H1 (cell line): ENCODE measurements around the gene MAML3. TPM values are rescaled to one million over a fixed set of nuclear protein-coding genes. Genes with fewer than 3 reads are reported as not detected.

ENCODE experiments used
- ASH2L ChIP-seq: fragments of 200-600, 300-600 bp; sonication (generic); IDR thresholded peaks from one replicate; pipeline ENCODE4 v1.7.1; 2017; ENCODE audit warnings: low read length
- CHD7 ChIP-seq: fragments of 300-600 bp; sonication (generic); IDR thresholded peaks from 2 replicates; pipeline ENCODE4 v1.7.1; 2012; ENCODE audit warnings: low read length, moderate library complexity, mild to moderate bottlenecking, inconsistent platforms; ENCODE audit not compliant: insufficient replicate concordance
- GTF2F1 ChIP-seq: IDR thresholded peaks from 2 replicates; pipeline ENCODE4 v1.6.1; 2012; ENCODE audit warnings: low read depth, low read length, improper control_type of control experiment, borderline replicate concordance
- YY1 ChIP-seq: IDR thresholded peaks from 2 replicates; pipeline ENCODE4 v1.6.1; 2011; ENCODE audit warnings: low read depth, mild to moderate bottlenecking, low read length
- polyA plus RNA-seq, 7 experiments: library from polyadenylated mRNA; depleted of rRNA in 3 of 7; stranded (reverse) in 5 of 7; unstranded in 2 of 7; fragments of >200 nt in 5 of 7; fragments of 200-250 nt in 2 of 7; gene quantifications; 1 replicate in 5 of 7; 2 replicates in 1 of 7; 4 replicates in 1 of 7; pipeline versions ENCODE4 v1.2.1 to v1.2.3, GENCODE V29; 2011 to 2013; ENCODE audit warnings: missing spikeins in 2 of 7, mixed read lengths in 2 of 7
- total RNA-seq: library from RNA; stranded (reverse); fragmentation: NEBNext Ultra II Directional; extraction: Animal tissue kit (Norgen Biotek cat#: 25700); gene quantifications from 2 replicates; pipeline ENCODE4 v1.2.1, GENCODE V29; 2021

Gene MAML3
- total and polyA plus RNA-seq, 2 of the 8 experiments (the other 6 are each of a cell fraction or from before 2014, with no cell fraction given): 2.1 to 5.7 TPM

GRCh38 chr4:139896091-139896604 is 257.8 kb downstream of the MAML3 start (continued):
- TF ChIP-seq CHD7 (no peak), GTF2F1 (no peak), ASH2L (no peak), YY1 (no peak)
